Suprapubic skin (tissue), 4 donors: Measurements from ENCODE around the gene UBE2E3.

Source experiments
- CTCF ChIP-seq, 2 donors: fragments of 200-600 bp in 1 of 2; fragments of 450-650 bp in 1 of 2; sonication (generic) in 1 of 2; IDR thresholded peaks; one replicate each; pipeline ENCODE4 v1.5.1; 2016 to 2019; ENCODE audit warnings: antibody characterized with exemption in 2 of 2, mild to moderate bottlenecking in 1 of 2, moderate library complexity in 1 of 2
- EP300 ChIP-seq: sonication (generic); formaldehyde crosslinking; IDR thresholded peaks from one replicate; pipeline ENCODE4 v1.6.1; 2017; ENCODE audit warnings: antibody characterized with exemption
- POLR2A ChIP-seq, 2 donors: fragments of 450-650 bp; IDR thresholded peaks; one replicate each; pipeline ENCODE4 v1.6.1; 2017; ENCODE audit warnings: antibody characterized with exemption in 2 of 2, mild to moderate bottlenecking in 2 of 2, moderate library complexity in 2 of 2
- POLR2AphosphoS5 ChIP-seq, 3 donors: sonication (generic); formaldehyde crosslinking; IDR thresholded peaks; one replicate each; pipeline ENCODE4 v1.6.1; 2017; ENCODE audit warnings: antibody characterized with exemption in 3 of 3

GRCh38 chr2:180938451-180938850, 42.0 kb upstream of the UBE2E3 start:
- TF ChIP-seq CTCF (IDR thresholded peaks at IDR 0.05), result no peak
- no peak for TF ChIP-seq POLR2A (IDR thresholded peaks at IDR 0.05)
- no peak for TF ChIP-seq POLR2AphosphoS5 (IDR thresholded peaks at IDR 0.05)
- no peak for TF ChIP-seq EP300
